ENCODE data around the gene SNPH.

SNPH gene

GRCh38 chr20:1325173-1326030 lies 59.3 kb downstream of the SNPH start:
- peak; percentile 100 for DNase-seq

GRCh38 chr20:1326031-1326930 lies 60.2 kb downstream of the SNPH start:
- DNase-seq = no peak

DNA sequence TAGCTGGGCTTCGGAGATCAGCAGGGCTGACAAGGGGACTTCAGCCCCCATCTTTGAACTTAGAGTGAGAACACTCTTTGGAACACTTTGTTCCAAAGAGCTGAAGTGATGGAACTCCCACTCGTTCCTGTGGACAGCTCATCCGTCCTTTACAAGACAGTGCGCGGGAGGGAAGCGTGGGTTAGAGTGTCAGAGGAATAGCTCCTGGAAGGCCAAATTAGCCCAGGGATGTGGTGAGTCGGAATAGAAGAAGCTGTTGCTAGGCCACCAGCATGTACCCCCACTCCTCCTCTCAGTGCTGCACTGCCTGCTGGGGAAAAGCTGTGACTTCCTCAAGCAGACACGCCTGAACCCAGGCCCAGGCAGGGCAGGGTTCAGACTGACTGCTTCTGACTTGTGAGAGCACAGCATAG lies 61.2 kb downstream of the SNPH start:
- DNase-seq = no peak

DNA sequence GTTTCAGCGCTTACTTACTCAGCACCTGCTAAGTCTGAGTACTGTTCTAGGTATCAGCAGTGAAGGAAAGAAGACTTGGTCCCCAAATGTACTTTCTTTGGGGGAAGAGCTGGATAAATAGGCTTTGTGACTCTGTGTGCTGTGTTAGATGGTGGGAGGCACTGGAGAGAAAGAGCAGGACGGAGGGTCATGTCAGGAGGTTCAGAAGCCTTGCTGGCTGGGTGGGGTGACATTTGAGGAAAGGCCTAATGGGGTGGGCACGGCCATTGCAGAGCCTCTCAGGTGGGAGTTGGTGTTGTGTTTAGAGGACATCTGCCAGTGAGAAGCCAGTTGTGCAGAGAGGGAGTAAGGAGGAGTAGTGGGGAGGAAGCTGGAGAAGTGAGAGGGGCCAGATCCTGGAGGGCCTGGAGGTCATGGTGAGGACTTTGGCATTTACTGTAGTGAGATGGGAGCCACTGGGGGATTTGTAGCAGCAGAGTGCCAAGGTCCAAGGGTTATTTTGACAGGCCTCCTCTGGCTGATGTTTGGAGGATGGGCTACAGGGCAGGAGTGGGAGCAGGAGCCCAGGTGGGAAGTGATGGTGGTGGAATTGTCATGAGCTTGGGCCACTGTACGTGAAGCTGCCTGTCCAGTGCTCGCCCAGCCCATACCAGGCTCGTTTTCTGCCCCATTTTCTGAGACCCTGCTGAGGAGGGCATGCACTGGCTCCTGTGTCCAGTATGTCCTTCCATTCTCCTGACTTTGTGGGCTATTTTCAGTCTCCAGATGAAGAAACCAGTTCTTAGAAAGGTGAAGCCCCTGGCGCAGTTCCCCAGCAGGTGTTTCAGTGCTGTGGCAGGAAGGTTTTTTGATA lies 62.0 kb downstream of the SNPH start:
- no peak for DNase-seq

- no peak for DNase-seq
Measured at GRCh38 chr20:1328680-1329330, 62.7 kb downstream of the SNPH start, which contains the start of gene SDCBP2. Gene SDCBP2, minus strand, starts transcription at chr20:1329139. Its CDS starts 8,723 bp downstream, at chr20:1320416.

GRCh38 chr20:1330075-1330830 lies 64.2 kb downstream of the SNPH start:
- DNase-seq = peak; percentile 44

- DNase-seq = no peak
Measured at GRCh38 chr20:1331101-1331500, 65.0 kb downstream of the SNPH start.

DNA sequence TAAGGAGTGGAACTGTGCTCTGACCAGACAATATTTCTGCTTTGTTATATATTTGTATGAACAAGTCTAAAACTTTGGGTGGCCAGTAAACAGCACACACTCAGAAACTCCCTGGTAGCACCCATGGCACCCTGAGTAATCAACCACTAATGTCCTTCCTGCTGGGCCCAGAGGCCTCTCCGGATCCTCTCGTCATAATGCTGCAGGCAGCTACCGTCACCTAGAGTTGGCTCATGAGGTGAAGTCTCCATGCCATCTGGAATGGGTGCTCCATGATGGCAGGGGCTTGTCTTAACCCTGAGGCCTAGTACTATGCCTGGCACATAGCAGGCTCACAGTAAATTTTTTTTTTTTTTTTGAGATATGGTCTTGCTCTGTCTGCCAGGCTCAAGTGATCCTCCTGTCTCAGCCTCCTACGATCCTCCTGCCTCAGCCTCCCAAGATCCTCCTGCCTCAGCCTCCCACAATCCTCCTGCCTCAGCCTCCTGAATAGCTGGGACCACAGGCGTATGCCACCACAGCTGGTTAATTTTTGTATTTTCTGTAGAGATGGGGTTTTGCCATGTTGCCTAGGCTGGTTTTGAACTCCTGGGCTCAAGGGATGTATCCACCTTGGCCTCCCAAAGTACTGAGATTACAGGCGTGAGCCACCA lies 65.8 kb downstream of the SNPH start:
- no peak for DNase-seq

GRCh38 chr20:1332749-1333300 lies 66.7 kb downstream of the SNPH start:
- DNase-seq = no peak

DNA sequence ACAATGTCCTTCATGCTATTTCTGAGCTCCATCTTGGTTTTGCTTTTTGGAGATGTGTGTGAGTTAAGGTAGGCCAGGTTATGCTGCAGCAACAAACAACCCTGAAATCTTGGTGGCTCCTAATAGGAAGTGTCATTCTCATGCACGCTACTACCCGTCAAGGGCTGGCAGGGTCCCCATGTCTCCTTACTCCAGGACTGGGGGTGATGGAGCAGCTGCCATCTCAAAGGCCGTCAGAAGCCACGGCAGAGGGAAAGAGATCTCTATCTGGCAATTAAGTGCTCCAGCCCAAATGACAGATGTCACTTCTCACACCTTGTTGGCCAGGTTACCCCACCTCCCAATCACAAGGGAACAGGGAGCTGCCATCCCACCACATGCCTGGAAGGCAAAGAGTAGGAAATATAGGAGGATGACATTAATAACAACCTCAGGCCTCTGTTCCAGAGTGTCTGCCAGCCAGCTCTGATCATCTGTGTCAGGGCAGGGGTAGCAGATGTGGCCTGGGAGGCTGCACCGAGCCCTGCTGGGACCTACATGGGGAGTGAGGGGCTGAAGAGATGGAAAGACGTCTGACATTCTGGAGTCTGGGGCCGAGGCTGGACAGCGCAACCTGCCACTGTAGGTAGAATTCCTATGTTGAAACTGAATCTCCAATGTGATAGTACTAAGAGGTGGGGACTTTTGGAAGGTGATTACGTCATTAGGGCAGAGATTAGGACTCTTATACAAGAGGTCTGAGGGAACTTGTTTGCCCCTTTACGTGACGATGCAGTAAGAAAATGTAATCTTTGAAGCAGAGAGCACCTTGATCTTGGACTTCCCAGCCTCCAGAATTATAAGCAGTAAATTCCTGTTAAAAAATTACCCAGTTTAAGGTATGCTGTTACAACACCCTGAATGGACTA lies 67.6 kb downstream of the SNPH start:
- DNase-seq = no peak

GRCh38 chr20:1334370-1334731 lies 68.3 kb downstream of the SNPH start:
- DNase-seq = no peak

DNA sequence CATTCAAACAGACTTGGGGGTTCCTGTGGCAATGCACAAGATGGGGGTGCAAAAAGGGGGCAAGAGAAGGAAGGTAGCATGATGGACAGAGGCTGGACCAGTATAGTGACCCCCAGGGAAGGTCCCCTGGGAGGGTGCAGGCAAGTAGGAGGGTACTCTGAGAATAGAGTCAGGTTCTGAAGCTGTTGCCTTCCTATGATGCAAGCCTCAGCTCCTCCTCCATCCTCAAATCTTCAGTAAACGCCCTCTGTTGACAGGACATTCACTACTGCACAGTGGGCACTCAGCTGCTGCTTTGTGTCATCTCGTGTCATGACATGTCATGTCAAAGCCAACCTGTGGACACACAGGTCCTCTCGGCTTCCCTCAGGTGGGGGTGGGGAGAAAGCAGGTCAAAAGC lies 68.7 kb downstream of the SNPH start:
- DNase-seq = no peak

DNA sequence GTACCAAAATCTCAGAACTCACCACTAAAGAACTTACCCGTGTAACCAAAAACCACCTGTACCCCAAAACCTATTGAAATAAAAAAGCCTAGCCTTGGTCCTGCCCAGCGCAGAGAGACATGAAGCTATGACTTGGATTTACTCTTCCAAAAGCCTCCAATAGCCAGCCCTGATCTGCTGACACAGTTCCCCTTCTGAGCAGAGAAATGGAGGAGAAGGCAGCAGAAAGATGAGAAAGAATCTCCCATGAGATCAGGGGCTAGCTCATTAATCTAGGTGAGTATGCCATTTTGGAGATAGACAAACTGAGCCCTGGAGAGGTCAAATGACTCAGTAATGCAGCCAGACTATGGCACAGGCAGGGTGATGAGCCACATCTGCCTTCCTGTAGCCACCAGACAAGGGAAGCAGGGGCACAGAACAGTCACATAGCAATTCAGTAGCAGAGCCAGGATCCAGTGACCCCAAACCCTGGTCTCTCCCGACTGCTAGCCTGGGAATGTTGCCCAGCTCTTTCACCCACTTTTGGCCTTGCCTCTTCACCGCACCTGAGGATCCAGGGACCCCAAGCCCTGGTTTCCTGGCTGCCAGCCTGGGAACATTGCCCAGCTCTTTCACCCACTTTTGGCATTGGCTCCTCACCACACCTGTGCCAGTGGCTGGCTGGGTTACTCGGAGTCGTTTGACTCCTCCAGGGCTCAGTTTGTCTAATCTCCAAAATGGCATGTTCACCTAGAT lies 70.0 kb downstream of the SNPH start:
- no peak for DNase-seq

DNA sequence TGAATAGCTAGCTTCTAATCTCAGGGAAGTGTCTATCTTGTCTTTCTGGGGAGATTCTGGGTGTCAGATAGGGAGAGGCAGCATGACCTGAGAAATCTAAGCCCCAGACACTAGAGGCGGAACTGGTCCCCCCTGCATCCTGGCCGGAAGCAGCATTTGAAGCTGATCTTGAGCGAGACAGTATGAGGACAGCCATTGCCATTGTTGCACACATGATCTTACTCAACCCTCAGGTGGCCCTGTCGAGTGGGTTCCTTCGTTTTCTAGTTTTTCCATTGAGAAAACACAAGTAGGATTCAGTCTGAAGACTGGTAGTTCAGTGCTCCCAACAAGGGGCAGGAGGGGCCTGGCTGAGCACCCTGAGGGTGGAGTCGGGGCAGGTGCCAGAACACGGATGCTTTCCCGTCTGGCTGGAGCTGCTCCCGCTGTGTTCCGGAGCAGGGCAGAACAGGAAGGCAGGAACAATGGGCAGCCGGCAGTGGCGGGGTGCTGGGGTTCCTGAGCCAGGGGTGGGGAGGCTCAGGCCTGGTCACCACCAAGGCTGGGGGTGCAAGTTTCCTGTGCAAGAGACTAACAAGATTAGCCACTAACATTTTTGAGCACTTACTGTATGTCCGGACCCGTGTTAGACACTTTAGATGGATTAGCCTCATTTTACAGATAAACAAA lies 70.7 kb downstream of the SNPH start:
- peak; percentile 37 for DNase-seq

DNA sequence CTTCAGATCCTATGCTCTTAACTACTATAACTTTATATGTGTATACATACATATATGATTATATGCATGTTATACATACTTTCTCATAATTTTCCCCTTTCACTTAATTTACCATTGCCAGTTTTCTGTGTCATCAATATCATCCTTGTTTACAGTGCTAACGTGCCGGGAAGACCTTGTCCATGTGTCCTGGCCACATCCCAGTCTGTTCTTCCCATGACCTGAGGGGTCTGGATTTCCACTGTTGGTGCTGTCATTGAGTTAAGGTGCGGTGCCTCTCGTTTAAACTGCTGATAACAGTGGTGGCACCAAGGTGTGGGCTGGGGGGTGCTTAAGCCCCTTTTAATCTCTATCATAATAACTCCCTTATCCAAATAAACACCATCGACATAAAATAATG lies 71.3 kb downstream of the SNPH start:
- DNase-seq = no peak

DNA sequence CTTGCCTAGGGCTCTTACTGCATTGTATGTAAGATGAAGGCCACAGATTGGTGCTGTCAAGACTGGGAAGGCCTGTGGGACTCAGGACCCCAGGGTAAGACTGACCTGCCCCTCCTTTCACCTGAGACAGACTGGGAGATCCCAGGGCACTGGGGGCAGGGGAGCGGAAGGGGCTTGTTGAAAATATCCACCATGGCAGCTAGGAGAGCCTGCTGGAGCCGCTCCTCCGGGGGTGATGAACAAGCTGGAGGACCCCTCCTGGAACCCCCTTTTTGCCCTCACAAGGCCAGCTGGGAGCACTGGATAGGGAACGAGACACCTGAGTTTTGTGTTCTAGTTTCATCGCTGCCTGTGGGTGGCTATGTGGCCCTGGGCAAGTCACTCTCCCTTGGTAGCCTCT lies 72.0 kb downstream of the SNPH start:
- no peak for DNase-seq

DNA sequence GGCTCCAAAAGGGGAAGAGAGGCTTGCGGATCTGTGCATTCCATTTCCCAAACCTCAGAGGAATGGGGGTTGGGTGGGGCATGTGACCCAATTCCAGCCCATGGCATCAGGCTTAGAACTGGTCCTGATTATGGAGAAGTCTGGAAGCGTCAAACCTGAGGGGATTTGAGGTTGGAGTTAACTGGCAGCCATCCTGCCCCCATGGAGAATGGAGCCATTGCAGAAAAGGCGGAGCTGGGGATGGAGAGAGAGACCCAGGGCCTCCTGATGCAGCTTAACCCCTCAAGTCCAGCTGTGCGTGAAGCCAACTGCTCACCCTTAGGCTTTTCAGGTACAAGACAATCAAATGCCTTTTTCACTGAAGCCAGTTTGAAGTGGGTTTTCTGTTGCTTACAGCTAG lies 72.7 kb downstream of the SNPH start:
- no peak for DNase-seq

DNA sequence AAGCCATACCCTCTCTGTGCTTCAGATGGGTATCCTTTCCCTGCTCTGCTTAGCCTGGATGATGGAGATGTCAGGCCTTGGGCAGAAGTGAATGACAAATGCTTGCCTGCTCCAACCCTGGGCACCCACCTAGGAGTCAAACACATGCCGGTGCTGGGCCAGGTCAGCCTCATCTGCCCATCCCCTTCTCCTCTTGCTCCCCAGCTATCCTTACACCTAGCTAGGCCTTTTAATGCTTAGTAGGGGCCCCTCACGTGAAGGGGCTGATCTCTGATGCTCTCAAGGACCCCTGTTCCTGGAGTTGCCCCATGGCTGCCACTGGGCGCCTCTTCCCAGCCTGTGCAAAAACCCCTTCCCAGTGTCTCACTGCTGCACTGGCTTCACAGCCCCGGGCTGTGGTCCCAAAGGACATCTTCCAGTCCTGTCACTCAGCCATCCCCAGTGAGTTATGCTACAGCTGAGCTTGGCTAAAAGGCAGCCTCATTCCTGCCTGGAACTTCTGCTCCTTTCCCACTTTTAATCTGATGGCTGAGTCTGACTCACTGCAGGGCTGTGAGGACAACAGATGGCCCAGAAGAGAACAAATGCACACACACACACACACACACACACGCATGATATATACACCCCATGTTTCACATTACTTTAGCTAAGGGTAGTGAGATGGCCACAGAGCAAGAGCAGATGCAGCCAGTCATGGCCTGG lies 75.6 kb downstream of the SNPH start:
- DNase-seq = no peak

All from CD4-positive, alpha-beta T cell treated with Interleukin-17A for 4 hours (primary cell).